ENCODE measurements around the gene ROR1. TPM values are rescaled to one million over a fixed set of nuclear protein-coding genes. Genes with fewer than 3 reads are reported as not detected.

ROR1 gene
- total RNA-seq, 1 donor from 2014 or later, result 6.7 TPM

- peaks cover 3% of the 10 kb centered on the region for H3K36me3 Mint-ChIP-seq (ENCODE audit: low read depth, unreplicated experiment)
- no peaks in the 10 kb centered on the region for H3K4me1 Mint-ChIP-seq (ENCODE audit: unreplicated experiment)
- no peak for TF ChIP-seq CTCF (IDR thresholded peaks at IDR 0.05; ENCODE audit: unreplicated experiment)
- peaks cover 2% of the 10 kb centered on the region for H3K27me3 Mint-ChIP-seq (ENCODE audit: unreplicated experiment)
- DNase-seq (ENCODE audit: low spot score), result no peak
- H3K27ac Mint-ChIP-seq (ENCODE audit: unreplicated experiment), result no peak overlapping the region
- H3K9me3 Mint-ChIP-seq (ENCODE audit: unreplicated experiment), result no peaks in the 10 kb centered on the region
- H3K4me3 Mint-ChIP-seq (ENCODE audit: unreplicated experiment), result no peak overlapping the region
Measured at GRCh38 chr1:63960326-63960725, 186.5 kb downstream of the ROR1 start.

GRCh38 chr1:63966016-63966415 lies 192.2 kb downstream of the ROR1 start:
- H3K9me3 Mint-ChIP-seq (ENCODE audit: unreplicated experiment), result no peaks in the 10 kb centered on the region
- no peak overlapping the region for H3K27ac Mint-ChIP-seq (ENCODE audit: unreplicated experiment)
- peaks cover 12% of the 10 kb centered on the region for H3K4me1 Mint-ChIP-seq (ENCODE audit: unreplicated experiment)
- peaks cover 8% of the 10 kb centered on the region for H3K36me3 Mint-ChIP-seq (ENCODE audit: low read depth, unreplicated experiment)
- H3K4me3 Mint-ChIP-seq (ENCODE audit: unreplicated experiment), result no peak overlapping the region
- DNase-seq (ENCODE audit: low spot score), result no peak
- H3K27me3 Mint-ChIP-seq (ENCODE audit: unreplicated experiment), result no peaks in the 10 kb centered on the region
- TF ChIP-seq CTCF (IDR thresholded peaks at IDR 0.05; ENCODE audit: unreplicated experiment), result no peak

GRCh38 chr1:63967901-63968300 lies 194.1 kb downstream of the ROR1 start:
- H3K27me3 Mint-ChIP-seq (ENCODE audit: unreplicated experiment), result peaks cover 1% of the 10 kb centered on the region
- no peak overlapping the region for H3K27ac Mint-ChIP-seq (ENCODE audit: unreplicated experiment)
- H3K4me3 Mint-ChIP-seq (ENCODE audit: unreplicated experiment), result no peak overlapping the region
- DNase-seq (ENCODE audit: low spot score), result no peak
- peaks cover 12% of the 10 kb centered on the region for H3K4me1 Mint-ChIP-seq (ENCODE audit: unreplicated experiment)
- no peak for TF ChIP-seq CTCF (IDR thresholded peaks at IDR 0.05; ENCODE audit: unreplicated experiment)
- no peaks in the 10 kb centered on the region for H3K9me3 Mint-ChIP-seq (ENCODE audit: unreplicated experiment)
- H3K36me3 Mint-ChIP-seq (ENCODE audit: low read depth, unreplicated experiment), result peaks cover 8% of the 10 kb centered on the region

- no peak overlapping the region for H3K4me3 Mint-ChIP-seq (ENCODE audit: unreplicated experiment)
- H3K27me3 Mint-ChIP-seq (ENCODE audit: unreplicated experiment), result peaks cover 1% of the 10 kb centered on the region
- H3K27ac Mint-ChIP-seq (ENCODE audit: unreplicated experiment), result no peak overlapping the region
- peaks cover 8% of the 10 kb centered on the region for H3K36me3 Mint-ChIP-seq (ENCODE audit: low read depth, unreplicated experiment)
- no peaks in the 10 kb centered on the region for H3K9me3 Mint-ChIP-seq (ENCODE audit: unreplicated experiment)
- H3K4me1 Mint-ChIP-seq (ENCODE audit: unreplicated experiment), result peaks cover 12% of the 10 kb centered on the region
- DNase-seq (ENCODE audit: low spot score), result no peak
- no peak for TF ChIP-seq CTCF (IDR thresholded peaks at IDR 0.05; ENCODE audit: unreplicated experiment)
Measured at GRCh38 chr1:63968663-63969440, 195.0 kb downstream of the ROR1 start.

- Mint-ChIP-seq H3K36me3 (ENCODE audit: low read depth, unreplicated experiment) (peaks cover 8% of the 10 kb centered on the region), H3K27ac (ENCODE audit: unreplicated experiment) (no peak overlapping the region), H3K27me3 (ENCODE audit: unreplicated experiment) (peaks cover 1% of the 10 kb centered on the region), H3K9me3 (ENCODE audit: unreplicated experiment) (no peaks in the 10 kb centered on the region), H3K4me1 (ENCODE audit: unreplicated experiment) (peaks cover 12% of the 10 kb centered on the region), H3K4me3 (ENCODE audit: unreplicated experiment) (no peak overlapping the region)
- TF ChIP-seq CTCF (IDR thresholded peaks at IDR 0.05; ENCODE audit: unreplicated experiment), result no peak
- no peak for DNase-seq (ENCODE audit: low spot score)
Measured at GRCh38 chr1:63969441-63969901, 195.7 kb downstream of the ROR1 start.
